MM.1S (cell line): ENCODE results near the gene CEP250.

ENCODE experiments used
- CTCF ChIP-seq: fragments of 300-600 bp; sonication (generic); IDR thresholded peaks from 2 replicates; pipeline ENCODE4 v1.5.1; 2016; ENCODE audit warnings: antibody characterized with exemption, low read length, mixed read lengths
- EZH2 ChIP-seq: fragments of 300-600 bp; sonication (generic); optimal IDR thresholded peaks from 2 replicates; pipeline ENCODE3; 2017; ENCODE audit warnings: low read depth, mild to moderate bottlenecking, antibody characterized with exemption, low read length, mixed read lengths
- EZH2phosphoT487 ChIP-seq: fragments of 300-600 bp; sonication (generic); IDR thresholded peaks from 2 replicates; pipeline ENCODE4 v1.6.1; 2018; ENCODE audit warnings: antibody characterized with exemption, low read length

GRCh38 chr20:35468671-35469334 is 13.4 kb downstream of the CEP250 start:
- no peak for TF ChIP-seq CTCF
- TF ChIP-seq EZH2: no peak
- no peak for TF ChIP-seq EZH2phosphoT487
